GM19240 (cell line): ENCODE measurements around the gene TIGD6.
"Not testable (repeated sequence)": the region's sequence is repeated elsewhere in the genome, so short reads cannot be mapped to it uniquely, and the experiment has no call there.

Source experiments
- DNase-seq: peaks from one replicate; pipeline ENCODE4 v3.0.0; 2011; ENCODE audit warnings: low spot score; ENCODE audit not compliant: insufficient read length

TIGD6 gene

DNA sequence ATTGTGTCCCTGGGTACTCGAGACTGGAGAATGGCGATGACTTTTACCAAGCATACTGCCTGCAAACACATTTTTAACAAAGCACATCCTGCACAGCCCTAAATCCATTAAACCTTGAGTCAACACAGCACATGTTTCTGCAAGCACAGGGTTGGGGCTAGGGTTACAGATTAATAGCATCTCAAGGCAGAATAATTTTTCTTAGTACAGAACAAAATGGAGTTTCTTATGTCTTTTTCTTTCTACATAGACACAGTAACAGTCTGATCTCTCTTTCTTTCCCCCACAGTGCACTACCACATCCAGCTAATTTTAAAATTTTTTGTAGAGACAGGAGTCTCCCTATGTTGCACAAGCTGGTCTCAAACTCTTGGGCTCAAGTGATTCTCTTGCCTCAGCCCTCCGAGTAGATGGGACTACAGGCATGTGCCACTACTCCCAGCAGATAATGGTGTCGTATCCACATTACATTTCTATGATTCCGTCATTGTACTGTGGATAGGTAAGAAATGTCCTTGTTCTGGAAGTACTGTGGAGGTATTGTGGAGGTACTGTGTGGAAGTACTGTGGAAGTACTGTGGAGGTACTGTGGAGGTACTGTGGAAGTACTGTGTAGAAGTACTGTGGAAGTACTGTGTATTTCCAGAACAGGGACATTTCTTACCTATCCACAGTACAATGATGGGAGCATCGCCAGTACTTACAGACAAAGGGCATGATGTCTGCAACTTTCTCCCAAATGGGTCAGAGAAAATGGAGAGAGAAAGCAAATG, 57.1 kb downstream of the TIGD6 start:
- DNase-seq = not testable (repeated sequence)
